GM20000 (cell line): Measurements from ENCODE around the gene SGF29.
"Not testable (repeated sequence)": the region's sequence is repeated elsewhere in the genome, so short reads cannot be mapped to it uniquely, and the experiment has no call there.

Experiments used
- DNase-seq: peaks from one replicate; pipeline ENCODE4 v3.0.0; 2012; ENCODE audit warnings: low spot score
- TF ChIP-seq, protein P1 (sequence below): IDR thresholded peaks from 2 replicates; pipeline ENCODE4 v1.5.1; 2012; ENCODE audit warnings: mild to moderate bottlenecking, control low read depth; ENCODE audit errors: extremely low read depth, missing control alignments

The SGF29 gene

DNA sequence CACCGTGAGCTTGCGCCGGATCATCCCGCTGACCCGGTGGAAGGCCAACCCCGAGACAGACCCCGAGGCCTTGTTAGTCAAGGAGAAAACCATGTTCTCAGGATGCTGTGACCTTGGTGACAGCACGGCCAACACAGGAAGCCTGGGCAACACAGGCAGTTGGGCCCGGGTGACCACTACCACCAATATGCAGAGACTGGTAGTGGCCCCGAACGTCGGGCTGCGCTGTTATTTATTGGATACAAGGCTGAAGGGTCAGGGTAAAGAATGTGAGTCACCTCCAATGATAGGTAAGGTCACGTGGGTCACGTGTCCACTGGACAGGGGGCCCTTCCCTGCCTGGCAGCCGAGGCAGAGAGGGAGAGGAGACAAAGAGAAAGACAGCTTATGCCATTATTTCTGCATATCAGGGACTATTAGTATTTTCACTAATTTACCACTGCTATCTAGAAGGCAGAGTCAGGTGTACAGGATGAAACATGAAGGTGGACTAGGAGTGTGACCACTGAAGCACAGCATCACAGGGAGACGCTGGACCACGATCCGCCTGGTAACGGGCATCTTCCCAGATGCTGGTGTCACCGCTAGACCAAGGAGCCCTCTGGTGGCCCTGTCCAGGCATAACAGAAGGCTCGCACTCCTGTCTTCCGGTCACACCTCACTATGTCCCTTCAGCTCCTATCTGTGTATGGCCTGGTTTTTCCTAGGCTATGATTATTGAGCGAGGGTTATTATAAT lies 61.9 kb downstream of the SGF29 start:
- DNase-seq: not testable (repeated sequence)
- TF ChIP-seq, protein P1, sequence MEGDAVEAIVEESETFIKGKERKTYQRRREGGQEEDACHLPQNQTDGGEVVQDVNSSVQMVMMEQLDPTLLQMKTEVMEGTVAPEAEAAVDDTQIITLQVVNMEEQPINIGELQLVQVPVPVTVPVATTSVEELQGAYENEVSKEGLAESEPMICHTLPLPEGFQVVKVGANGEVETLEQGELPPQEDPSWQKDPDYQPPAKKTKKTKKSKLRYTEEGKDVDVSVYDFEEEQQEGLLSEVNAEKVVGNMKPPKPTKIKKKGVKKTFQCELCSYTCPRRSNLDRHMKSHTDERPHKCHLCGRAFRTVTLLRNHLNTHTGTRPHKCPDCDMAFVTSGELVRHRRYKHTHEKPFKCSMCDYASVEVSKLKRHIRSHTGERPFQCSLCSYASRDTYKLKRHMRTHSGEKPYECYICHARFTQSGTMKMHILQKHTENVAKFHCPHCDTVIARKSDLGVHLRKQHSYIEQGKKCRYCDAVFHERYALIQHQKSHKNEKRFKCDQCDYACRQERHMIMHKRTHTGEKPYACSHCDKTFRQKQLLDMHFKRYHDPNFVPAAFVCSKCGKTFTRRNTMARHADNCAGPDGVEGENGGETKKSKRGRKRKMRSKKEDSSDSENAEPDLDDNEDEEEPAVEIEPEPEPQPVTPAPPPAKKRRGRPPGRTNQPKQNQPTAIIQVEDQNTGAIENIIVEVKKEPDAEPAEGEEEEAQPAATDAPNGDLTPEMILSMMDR: peak; percentile 33

DNA sequence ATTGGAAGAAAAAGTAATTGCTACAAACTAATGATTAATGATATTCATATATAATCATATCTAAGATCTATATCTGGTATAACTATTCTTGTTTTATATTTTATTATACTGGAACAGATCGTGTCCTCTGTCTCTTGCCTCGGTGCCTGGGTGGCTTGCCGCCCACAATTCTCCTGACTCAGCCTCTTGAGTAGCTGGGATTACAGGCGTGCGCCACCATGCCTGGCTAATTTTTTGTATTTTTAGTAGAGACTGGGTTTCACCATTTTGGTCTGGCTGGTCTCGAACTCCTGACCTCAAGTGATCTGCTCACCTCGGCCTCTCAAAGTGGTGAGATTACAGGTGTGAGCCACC lies 62.5 kb downstream of the SGF29 start:
- not testable (repeated sequence) for DNase-seq

DNA sequence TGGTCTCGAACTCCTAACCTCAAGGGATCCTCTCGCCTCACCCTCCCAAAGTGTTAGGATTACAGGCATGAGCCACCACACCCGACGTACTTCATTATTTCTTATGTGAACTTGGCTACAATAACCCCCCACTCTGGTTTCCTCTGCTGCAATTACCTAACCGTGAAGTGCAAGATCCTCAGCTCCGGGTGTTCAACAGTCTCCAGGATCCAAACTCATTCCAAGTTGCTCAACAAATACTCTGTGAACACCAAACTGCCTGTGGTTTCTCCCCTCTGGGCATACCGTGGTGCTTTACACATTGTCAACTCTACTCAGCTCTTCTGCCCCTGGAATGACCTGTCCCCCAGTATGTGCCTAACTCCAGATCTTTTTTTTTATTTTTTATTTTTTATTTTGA lies 62.9 kb downstream of the SGF29 start:
- TF ChIP-seq, protein P1: no peak
- DNase-seq: no peak

DNA sequence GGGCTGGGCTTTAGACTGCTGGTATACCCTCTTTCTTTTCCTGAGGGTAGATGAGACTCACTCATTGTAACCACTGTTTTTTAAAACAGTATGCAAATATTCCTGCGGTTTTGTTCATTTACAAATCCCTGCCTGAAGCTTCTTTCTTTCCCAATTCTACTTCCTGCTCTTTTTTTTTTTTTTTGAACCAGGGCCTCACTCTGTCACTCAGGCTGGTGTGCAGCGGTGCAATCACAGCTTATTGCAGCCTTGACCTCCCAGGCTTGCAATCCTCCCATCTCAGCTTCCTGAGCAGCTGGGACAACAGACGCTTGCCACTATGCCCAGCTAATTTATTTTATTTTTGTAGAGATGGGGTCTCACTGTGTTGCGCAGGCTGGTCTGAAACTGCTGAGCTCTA lies 64.2 kb downstream of the SGF29 start:
- TF ChIP-seq, protein P1: no peak
- DNase-seq: no peak

DNA sequence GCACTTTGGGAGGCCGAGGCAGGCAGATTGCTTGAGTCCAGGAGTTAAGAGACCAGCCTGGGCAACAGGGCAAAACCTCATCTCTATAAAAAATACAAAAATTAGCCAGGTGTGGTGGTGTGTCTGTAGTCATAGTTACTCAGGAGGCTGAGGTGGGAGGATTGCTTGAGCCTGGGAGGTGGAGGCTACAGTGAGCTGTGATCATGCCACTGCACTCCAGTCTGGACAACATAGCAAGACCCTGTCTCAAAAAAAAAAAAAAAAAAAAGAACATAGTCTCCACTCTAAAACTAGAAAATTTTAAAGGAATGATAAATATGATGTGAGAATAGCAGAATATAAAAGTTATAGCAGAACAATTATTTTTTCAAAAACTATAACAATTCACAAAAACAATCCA lies 66.6 kb downstream of the SGF29 start:
- not testable (repeated sequence) for DNase-seq

DNA sequence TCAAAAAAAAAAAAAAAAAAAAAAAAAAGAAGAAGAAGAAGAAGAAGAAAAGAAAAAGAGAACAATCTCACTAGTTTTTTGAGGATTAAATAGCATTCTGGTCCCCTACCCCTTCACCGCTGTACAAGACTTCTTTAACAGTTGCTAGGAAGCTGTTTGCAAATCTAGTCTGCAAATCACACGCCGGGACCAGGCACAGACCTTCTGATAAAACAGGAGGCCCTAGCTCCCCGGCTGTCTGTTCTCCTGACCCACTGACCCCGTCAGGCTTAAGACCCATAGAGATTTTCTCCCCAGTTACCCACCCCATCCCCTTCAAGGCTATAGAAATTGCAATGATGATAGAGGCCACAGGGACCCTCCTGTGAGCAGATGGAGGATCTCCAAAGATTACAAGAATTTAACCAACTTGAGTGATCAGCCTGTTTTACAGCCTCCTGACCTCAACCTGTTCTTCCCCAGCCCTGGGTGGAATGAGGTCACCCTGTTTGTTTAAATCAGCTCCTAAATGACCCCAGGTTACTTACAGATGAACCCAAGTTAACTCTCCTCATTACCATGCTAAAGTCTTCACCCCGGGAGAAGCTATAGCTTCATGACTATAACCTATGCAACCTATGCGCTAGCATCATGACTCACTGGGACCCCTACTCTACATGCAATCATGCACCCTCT lies 67.9 kb downstream of the SGF29 start:
- DNase-seq: peak; percentile 10
- TF ChIP-seq, protein P1: no peak

DNA sequence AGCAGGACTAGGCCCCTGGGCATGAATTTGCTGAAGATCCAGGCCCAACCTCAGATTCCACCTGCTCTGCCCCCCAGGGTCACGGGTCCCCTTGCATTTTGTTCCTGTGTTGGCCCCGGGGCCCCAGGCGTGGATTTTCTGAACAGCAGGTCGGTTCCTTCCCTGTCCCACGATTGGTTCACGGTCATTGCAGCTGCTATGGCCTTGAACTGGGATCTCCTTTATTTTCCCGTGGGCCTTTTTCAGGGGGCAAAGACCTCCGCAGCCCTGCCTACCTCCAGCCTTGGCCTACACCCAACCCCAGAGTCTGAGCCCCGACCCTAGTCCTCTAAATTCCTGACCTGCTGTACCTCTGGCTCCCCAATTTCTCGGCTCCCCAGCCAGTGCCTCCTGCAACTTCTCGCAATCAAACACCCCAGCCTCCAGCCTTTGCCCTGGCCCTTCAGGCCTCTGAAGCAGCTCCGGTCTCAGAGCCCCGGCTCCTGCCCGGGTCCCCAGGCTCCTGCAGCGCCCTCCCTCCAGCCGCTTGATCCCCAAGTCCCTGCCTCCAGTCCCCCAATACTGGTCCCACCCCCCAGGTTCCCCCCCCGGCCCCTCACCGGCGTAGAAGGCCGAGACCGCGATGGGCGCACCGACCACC lies 68.9 kb downstream of the SGF29 start:
- peak; percentile 6 for DNase-seq

DNA sequence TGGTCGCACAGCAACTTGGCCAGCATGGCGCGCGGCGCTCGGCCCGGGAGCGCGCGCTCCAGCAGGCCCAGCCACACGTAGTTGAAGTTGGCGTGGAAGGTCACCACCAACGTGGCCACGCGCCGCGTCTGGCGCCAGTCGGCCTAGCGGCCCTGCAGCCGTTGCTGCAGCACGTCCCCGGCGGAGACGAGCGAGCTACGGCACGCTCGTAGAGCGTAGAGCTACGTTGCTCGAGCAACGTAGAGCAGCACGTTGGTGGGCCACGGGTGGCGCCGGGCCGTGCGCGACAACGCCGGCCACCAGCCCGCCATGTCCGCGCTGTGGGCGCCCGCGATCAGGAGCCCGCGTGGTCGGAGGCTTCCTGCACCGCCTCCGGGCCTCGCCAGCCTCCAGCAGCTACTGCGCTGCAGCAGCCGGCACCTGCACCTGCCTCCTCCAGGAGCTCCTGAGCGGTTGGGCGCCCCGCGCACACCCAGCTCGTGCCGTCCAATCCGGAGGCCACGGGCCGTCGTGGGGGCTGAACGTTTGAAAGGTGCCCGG lies 69.5 kb downstream of the SGF29 start:
- TF ChIP-seq, protein P1: no peak
- peak; percentile 37 for DNase-seq

DNA sequence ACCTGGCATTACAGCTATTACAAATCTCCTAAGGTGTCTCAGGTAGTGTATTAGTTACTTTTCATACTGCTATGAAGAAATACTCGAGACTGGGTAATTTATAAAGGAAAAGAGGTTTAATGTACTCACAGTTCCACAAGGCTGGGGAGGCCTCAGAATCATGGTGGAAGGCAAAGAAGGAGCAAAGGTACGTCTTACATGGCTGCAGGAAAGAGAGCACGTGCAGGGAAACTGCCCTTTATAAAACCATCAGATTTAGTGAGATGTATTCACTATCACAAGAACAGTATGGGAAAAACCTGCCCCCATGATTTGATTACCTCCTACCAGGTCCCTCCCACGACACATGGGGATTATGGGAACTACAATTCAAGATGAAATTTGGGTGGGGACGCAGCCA lies 77.2 kb downstream of the SGF29 start:
- not testable (repeated sequence) for DNase-seq

DNA sequence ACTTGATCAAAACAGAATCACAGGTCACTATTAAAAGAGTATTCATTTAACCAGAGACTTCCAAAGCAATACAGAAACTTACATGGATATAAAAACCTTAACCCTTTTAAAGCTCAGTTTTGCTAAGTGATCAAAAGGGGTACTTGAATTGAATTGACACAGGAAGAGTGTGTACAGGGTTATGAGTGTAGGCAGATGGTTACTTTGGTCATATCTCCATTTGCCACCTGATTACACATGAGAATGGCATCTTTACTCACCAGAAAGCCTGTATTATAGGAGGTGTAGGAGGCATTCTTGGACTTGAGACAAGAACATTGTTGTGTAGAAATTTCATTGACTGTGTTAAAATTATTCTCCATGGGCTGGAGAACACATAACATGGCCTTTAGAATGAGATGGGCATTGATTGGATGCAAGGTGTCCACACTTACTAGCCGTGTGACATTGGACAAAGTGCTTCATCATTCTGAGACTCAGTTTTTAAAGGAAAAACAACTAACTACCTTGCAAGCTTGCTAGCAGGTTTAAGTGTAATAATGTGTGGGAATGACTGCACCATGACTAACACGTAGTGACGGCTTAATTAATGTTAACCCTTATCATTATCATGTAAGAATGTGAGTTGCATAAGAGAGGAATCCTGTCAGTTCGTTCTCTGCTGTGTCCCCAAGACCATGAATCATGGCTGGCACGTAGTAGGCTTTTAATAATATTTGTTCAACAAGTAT lies 82.5 kb downstream of the SGF29 start:
- not testable (repeated sequence) for DNase-seq

DNA sequence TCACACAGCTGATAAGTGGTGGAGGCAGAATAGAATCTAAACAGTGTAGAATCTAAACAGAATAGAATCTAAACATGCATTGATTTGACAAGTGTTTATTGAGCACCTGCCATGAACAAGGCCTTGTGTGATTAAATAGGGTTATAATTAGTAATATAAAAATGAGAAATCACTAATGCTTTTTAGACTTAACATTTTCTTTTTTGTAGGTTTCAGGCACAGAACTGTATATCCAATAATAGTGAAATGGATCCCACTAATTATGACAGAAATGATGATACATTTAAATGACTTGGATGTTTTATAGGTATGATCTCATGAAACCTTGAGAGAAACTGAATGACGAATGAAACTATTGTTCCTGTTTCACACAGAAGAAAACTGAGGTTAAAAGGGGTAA lies 84.0 kb downstream of the SGF29 start, which contains the start of gene NPIPB8:
Gene NPIPB8 (plus strand): TSS at position 301 of the 400 bp plus-strand sequence. CDS start 296 bp downstream, outside the sequence.
- DNase-seq: not testable (repeated sequence)

DNA sequence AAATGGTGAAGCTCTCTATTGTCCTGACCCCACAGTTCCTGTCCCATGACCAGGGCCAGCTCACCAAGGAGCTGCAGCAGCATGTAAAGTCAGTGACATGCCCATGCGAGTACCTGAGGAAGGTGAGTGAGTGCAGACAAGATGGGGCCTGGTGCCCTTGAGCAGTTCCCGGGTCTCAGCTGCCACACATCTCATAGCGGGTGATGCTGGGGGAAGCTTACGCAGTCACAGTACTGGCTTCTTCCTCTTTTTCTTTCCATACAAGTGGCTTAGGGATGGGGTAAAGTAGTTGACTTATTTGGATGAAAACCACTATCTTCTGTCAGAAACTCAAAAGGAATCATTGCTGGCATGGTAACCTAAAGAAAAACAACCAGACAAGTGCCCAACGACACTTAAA lies 84.6 kb downstream of the SGF29 start:
- DNase-seq: not testable (repeated sequence)

DNA sequence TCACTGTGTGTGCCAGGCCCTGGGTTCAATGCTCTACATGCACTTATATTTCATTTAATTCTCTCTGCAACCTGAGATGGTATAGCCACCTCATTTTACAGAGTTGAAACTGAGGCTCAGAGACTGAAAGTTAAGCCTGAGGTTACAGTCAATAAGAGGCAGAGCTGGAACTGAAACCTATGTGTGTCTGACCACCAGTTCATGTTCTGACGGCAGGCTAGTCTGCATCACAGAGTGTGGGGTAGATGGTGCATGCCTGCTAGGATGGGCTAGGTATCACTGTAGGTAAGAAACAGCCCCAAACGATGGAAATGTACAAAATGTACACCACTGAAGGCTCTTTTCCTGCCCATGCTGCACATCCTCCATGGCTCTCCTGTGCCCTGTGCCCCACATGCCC lies 86.2 kb downstream of the SGF29 start:
- not testable (repeated sequence) for DNase-seq
